NCI-H1417 treated with DMSO at 0.1 percent for 48 hours (cell line): Measurements from ENCODE around the gene GTPBP1.

Experiments
- DNase-seq: peaks from one replicate; lab custom pipeline; 2025; lab: John Stamatoyannopoulos, UW

Gene GTPBP1

GRCh38 chr22:38727123-38727522 is 21.4 kb downstream of the GTPBP1 start:
- no peak for DNase-seq

- DNase-seq = no peak
Measured at GRCh38 chr22:38727530-38728451, 22.0 kb downstream of the GTPBP1 start.

GRCh38 chr22:38728871-38729796 is 23.4 kb downstream of the GTPBP1 start:
- DNase-seq = no peak

GRCh38 chr22:38729946-38730345 is 24.2 kb downstream of the GTPBP1 start:
- no peak for DNase-seq

GRCh38 chr22:38730411-38730871 is 24.7 kb downstream of the GTPBP1 start:
- DNase-seq = no peak

- DNase-seq = no peak
Measured at GRCh38 chr22:38731703-38732161, 26.0 kb downstream of the GTPBP1 start.

- no peak for DNase-seq
Measured at GRCh38 chr22:38732251-38732815, 26.6 kb downstream of the GTPBP1 start.

GRCh38 chr22:38733329-38733723 is 27.6 kb downstream of the GTPBP1 start:
- no peak for DNase-seq

- no peak for DNase-seq
Measured at GRCh38 chr22:38733724-38734381, 28.1 kb downstream of the GTPBP1 start.

GRCh38 chr22:38734421-38735100 is 28.8 kb downstream of the GTPBP1 start:
- no peak for DNase-seq

- no peak for DNase-seq
Measured at GRCh38 chr22:38735126-38735464, 29.4 kb downstream of the GTPBP1 start.

- no peak for DNase-seq
Measured at GRCh38 chr22:38735465-38736256, 29.9 kb downstream of the GTPBP1 start.

GRCh38 chr22:38736257-38736570 is 30.5 kb downstream of the GTPBP1 start:
- no peak for DNase-seq

- no peak for DNase-seq
Measured at GRCh38 chr22:38737302-38738060, 31.7 kb downstream of the GTPBP1 start.

GRCh38 chr22:38738475-38739070 is 32.8 kb downstream of the GTPBP1 start:
- no peak for DNase-seq

- DNase-seq = no peak
Measured at GRCh38 chr22:38739300-38740055, 33.7 kb downstream of the GTPBP1 start.

- DNase-seq = no peak
Measured at GRCh38 chr22:38740116-38740723, 34.5 kb downstream of the GTPBP1 start.

- no peak for DNase-seq
Measured at GRCh38 chr22:38740754-38741153, 35.0 kb downstream of the GTPBP1 start.
